Right kidney (tissue), 9 donors: Measurements from ENCODE around the gene EHF.
"Not testable (repeated sequence)": the region's sequence is repeated elsewhere in the genome, so short reads cannot be mapped to it uniquely, and the experiment has no call there.

Experiments used
- DNase-seq: peaks from one replicate; pipeline ENCODE4 v3.0.0-alpha.2; 2016
- long read RNA-seq, 8 donors: transcript quantifications; one replicate each; lab custom pipeline, GENCODE V29; 2026

The EHF gene
- long read RNA-seq, donor 1, partial matches to known transcripts = 0 of 3 reads
- long read RNA-seq, donor 1, other reads (novel, unspliced or antisense) = 0 of 3 reads
- long read RNA-seq, donor 2 = 0 reads
- long read RNA-seq, donor 3, partial matches to known transcripts = 0 of 2 reads
- long read RNA-seq, donor 3, other reads (novel, unspliced or antisense) = 0 of 2 reads
- long read RNA-seq, donor 4, partial matches to known transcripts = 0 of 3 reads
- long read RNA-seq, donor 4, other reads (novel, unspliced or antisense) = 0 of 3 reads
- long read RNA-seq, donor 5 = 0 reads
- long read RNA-seq, donor 6, partial matches to known transcripts = 0 of 2 reads
- long read RNA-seq, donor 6, other reads (novel, unspliced or antisense) = 0 of 2 reads
- long read RNA-seq, donor 7, partial matches to known transcripts = 9 of 11 reads
- long read RNA-seq, donor 7, other reads (novel, unspliced or antisense) = 0 of 11 reads
- long read RNA-seq, donor 8, partial matches to known transcripts = 0 of 1 reads
- long read RNA-seq, donor 8, other reads (novel, unspliced or antisense) = 0 of 1 reads

GRCh38 chr11:34620820-34621792 is at the start of gene EHF:
Gene EHF (plus strand): TSS chr11:34621093. CDS start chr11:34642631, 21,538 bp downstream.
- no peak for DNase-seq

GRCh38 chr11:34573537-34573936 is 47.4 kb upstream of the EHF start:
- no peak for DNase-seq

- DNase-seq = no peak
Measured at GRCh38 chr11:34575261-34575660, 45.6 kb upstream of the EHF start.

- no peak for DNase-seq
Measured at GRCh38 chr11:34575671-34576070, 45.2 kb upstream of the EHF start.

GRCh38 chr11:34576331-34576730 is 44.6 kb upstream of the EHF start:
- no peak for DNase-seq

- no peak for DNase-seq
Measured at GRCh38 chr11:34583818-34584217, 37.1 kb upstream of the EHF start.

- no peak for DNase-seq
Measured at GRCh38 chr11:34585304-34585734, 35.6 kb upstream of the EHF start.

- peak; percentile 41 for DNase-seq
Measured at GRCh38 chr11:34585735-34586487, 35.0 kb upstream of the EHF start.

GRCh38 chr11:34586488-34587281 is 34.2 kb upstream of the EHF start:
- DNase-seq = peak; percentile 41

- no peak for DNase-seq
Measured at GRCh38 chr11:34587282-34587677, 33.6 kb upstream of the EHF start.

GRCh38 chr11:34588023-34588422 is 32.9 kb upstream of the EHF start:
- no peak for DNase-seq

- no peak for DNase-seq
Measured at GRCh38 chr11:34588701-34589100, 32.2 kb upstream of the EHF start.

GRCh38 chr11:34589177-34589576 is 31.7 kb upstream of the EHF start:
- DNase-seq = not testable (repeated sequence)

- no peak for DNase-seq
Measured at GRCh38 chr11:34593085-34593484, 27.8 kb upstream of the EHF start.

GRCh38 chr11:34594603-34595002 is 26.3 kb upstream of the EHF start:
- DNase-seq = no peak

- no peak for DNase-seq
Measured at GRCh38 chr11:34595391-34595790, 25.5 kb upstream of the EHF start.

- no peak for DNase-seq
Measured at GRCh38 chr11:34595960-34596644, 24.8 kb upstream of the EHF start.

- DNase-seq = no peak
Measured at GRCh38 chr11:34599406-34599945, 21.4 kb upstream of the EHF start.

- DNase-seq = no peak
Measured at GRCh38 chr11:34600339-34601084, 20.4 kb upstream of the EHF start.

GRCh38 chr11:34601085-34601444 is 19.8 kb upstream of the EHF start:
- DNase-seq = peak; percentile 59
